Right lobe of liver (tissue), 4 donors: ENCODE results near the gene MYL9.

Experiments
- CTCF ChIP-seq, 4 donors: fragments of 200-600 bp in 3 of 4; fragments of 450-650 bp in 1 of 4; IDR thresholded peaks; one replicate each; pipeline versions ENCODE4 v1.5.1 to v1.8.0; 2016 to 2022; ENCODE audit warnings: antibody characterized with exemption in 4 of 4, mild to moderate bottlenecking in 2 of 4
- POLR2A ChIP-seq: fragments of 450-650 bp; IDR thresholded peaks from one replicate; pipeline ENCODE4 v1.6.1; 2017; ENCODE audit warnings: antibody characterized with exemption, mild to moderate bottlenecking
- donor health status: DM: no; HTN: no; CAD: no.
- donor health status: DM: no; HTN: no; CAD: no.
- donor health status: DM: no; HTN: yes; CAD: no.

- TF ChIP-seq CTCF (IDR thresholded peaks at IDR 0.05) (no peak), POLR2A (no peak)
Observed at GRCh38 chr20:36541227-36541767, at the start of gene MYL9.
